HepG2 (cell line): ENCODE data around the gene CHPF. TPM values are rescaled to one million over a fixed set of nuclear protein-coding genes. Genes with fewer than 3 reads are reported as not detected.
A peak's percentile ranks its signal among the peaks of the same experiment; 100 is the strongest.

Experiments
- ATAC-seq: fragments of 200-7000 bp; cut with Tn5 transposase; 3 replicates; pipeline ENCODE4 v1.9.1; 2020; ENCODE audit warnings: mild to moderate bottlenecking, moderate library complexity
- BruUV-seq: library from RNA; stranded (reverse); fragments of 400-500 nt; replicated peaks from 2 replicates; lab custom pipeline; 2021; lab: Mats Ljungman, UMichigan
- CTCF ChIA-PET: fragments of 300-600 bp; formaldehyde crosslinking; extraction: SDS; loops from one replicate; lab custom pipeline; 2021; ENCODE audit warnings: low total read pairs, inconsistent platforms, low intra/inter-chr PET ratio; lab: Yijun Ruan, JAX
- POLR2A ChIA-PET: fragments of 350-600 bp; sonication (Branson Sonifier 250); formaldehyde crosslinking; loops from one replicate; lab custom pipeline; 2020; ENCODE audit warnings: antibody characterized with exemption, inconsistent platforms; lab: Yijun Ruan, JAX
- DNase-seq: peaks from one replicate; pipeline ENCODE4 v3.0.0-alpha.2; 2015; ENCODE audit warnings: low spot score
- FAIRE-seq: peaks from 3 replicates; lab custom pipeline; 2011; peaks lifted over from hg19 to GRCh38; lab: Jason Lieb, UNC
- H2AFZ ChIP-seq: one replicate; pipeline ENCODE4 v1.6.1; 2011; ENCODE audit warnings: low read length, inconsistent platforms
- H3K27ac ChIP-seq: fragments of 300-600 bp; 3 replicates; pipeline ENCODE4 v1.8.0; 2011; ENCODE audit warnings: mixed run types, mild to moderate bottlenecking, mixed read lengths, low read length, inconsistent platforms; ENCODE audit not compliant: insufficient read depth; ENCODE audit errors: extremely low read length
- H3K27me3 ChIP-seq, 2 experiments: fragments of 200-600 bp in 1 of 2; 2 replicates in 1 of 2; 3 replicates in 1 of 2; pipeline versions ENCODE4 v1.6.0 to v1.8.0; 2011; ENCODE audit warnings: low read length in 2 of 2, mild to moderate bottlenecking in 2 of 2, moderate library complexity in 2 of 2, inconsistent platforms in 1 of 2; ENCODE audit not compliant: insufficient read depth in 2 of 2, control insufficient read depth in 1 of 2
- H3K36me3 ChIP-seq, 2 experiments: fragments of 200-600 bp in 1 of 2; replicated peaks in 1 of 2; 2 replicates in 1 of 2; 3 replicates in 1 of 2; pipeline versions ENCODE4 v1.5.1 to v1.8.0; 2011; ENCODE audit warnings: low read length in 2 of 2, inconsistent platforms in 1 of 2; ENCODE audit not compliant: insufficient read depth in 2 of 2, control insufficient read depth in 1 of 2
- H3K4me1 ChIP-seq: 2 replicates; pipeline ENCODE4 v1.5.1; 2012; ENCODE audit warnings: low read length, inconsistent platforms; ENCODE audit not compliant: insufficient read depth
- H3K4me2 ChIP-seq: 2 replicates; pipeline ENCODE4 v1.6.0; 2011; ENCODE audit warnings: low read depth, low read length, inconsistent platforms
- H3K4me3 ChIP-seq, 3 experiments: fragments of 200-600 bp in 1 of 3; sonication (generic), shearing (Covaris generic) in 1 of 3; replicated peaks in 1 of 3; 2 replicates each; pipeline ENCODE4 v1.5.1; 2011 to 2016; ENCODE audit warnings: low read length in 3 of 3, inconsistent platforms in 2 of 3, low read depth in 2 of 3, mild to moderate bottlenecking in 2 of 3, control low read depth in 1 of 3, mixed read lengths in 1 of 3; ENCODE audit not compliant: insufficient read depth in 1 of 3
- H3K79me2 ChIP-seq: one replicate; pipeline ENCODE4 v1.6.1; 2011; ENCODE audit warnings: low read length, inconsistent platforms; ENCODE audit not compliant: insufficient read depth
- H3K9ac ChIP-seq: 2 replicates; pipeline ENCODE4 v1.6.0; 2011; ENCODE audit warnings: mild to moderate bottlenecking, low read depth, low read length, inconsistent platforms; ENCODE audit not compliant: insufficient read depth
- H3K9me3 ChIP-seq: 2 replicates; pipeline ENCODE4 v1.5.1; 2012; ENCODE audit warnings: mild to moderate bottlenecking, low read length
- H4K20me1 ChIP-seq: 2 replicates; pipeline ENCODE4 v1.6.0; 2011; ENCODE audit warnings: inconsistent platforms, mild to moderate bottlenecking, low read length, moderate library complexity; ENCODE audit not compliant: insufficient read depth
- NRL ChIP-seq: sonication (generic); formaldehyde crosslinking; IDR thresholded peaks from 2 replicates; pipeline ENCODE4 v1.5.0; 2020; ENCODE audit warnings: missing genetic modification reagents, mild to moderate bottlenecking, moderate library complexity, borderline replicate concordance
- RBFOX2 ChIP-seq: fragments of 200-400 bp; formaldehyde crosslinking; IDR thresholded peaks from 2 replicates; pipeline ENCODE4 v1.6.1; 2017; ENCODE audit warnings: low read depth, mild to moderate bottlenecking, low read length
- ZNF747 ChIP-seq: sonication (generic); formaldehyde crosslinking; IDR thresholded peaks from 2 replicates; pipeline ENCODE4 v1.8.1; 2023; ENCODE audit warnings: missing genetic modification reagents, mild to moderate bottlenecking, borderline replicate concordance
- WGBS: methylation state at CpG from one replicate; pipeline ENCODE4 v1.1.6; 2017; ENCODE audit warnings: low lambda C conversion rate; 5-methylcytosine and 5-hydroxymethylcytosine counted together
- in situ Hi-C: cut with HindIII; loops from 2 replicates; pipeline ENCODE4 v1.10.0; 2017; ENCODE audit warnings: low pct_unique_long_range_greater_than_20kb; ENCODE audit not compliant: extremely low pct_ligation_motif_present
- intact Hi-C: fragments of 100-400 bp; cut with micrococcal nuclease; formaldehyde crosslinking; loops from one replicate; pipeline ENCODE4 v1.10.0; 2022; ENCODE audit not compliant: unreplicated experiment
- polyA plus RNA-seq, 8 experiments: library from polyadenylated mRNA; depleted of rRNA in 3 of 8; stranded (reverse) in 7 of 8; unstranded in 1 of 8; fragments of >200 nt; fragmentation: Illumina TruSeq in 4 of 8; extraction: Trizol in 4 of 8; gene quantifications; 2 replicates each; pipeline versions ENCODE4 v1.2.1 to v1.2.3, GENCODE V29; 2011 to 2016; ENCODE audit warnings: low read depth in 4 of 8, missing spikeins in 1 of 8, mixed read lengths in 1 of 8; ENCODE audit not compliant: insufficient read depth in 1 of 8
- total RNA-seq, 5 experiments: library from RNA; depleted of rRNA; stranded (reverse); fragments of >200 nt; fragmentation: Illumina TruSeq; extraction: Trizol; gene quantifications; 2 replicates each; pipeline ENCODE4 v1.2.3, GENCODE V29; 2016; ENCODE audit warnings: low read depth in 1 of 5
- TF ChIP-seq, protein P1 (sequence below): sonication (generic); formaldehyde crosslinking; IDR thresholded peaks from 2 replicates; pipeline ENCODE4 v1.5.1; 2020; ENCODE audit warnings: mild to moderate bottlenecking, missing genetic modification reagents, moderate library complexity

Gene CHPF
- total and polyA plus RNA-seq, 2 of the 13 experiments (the other 11 are each of a cell fraction or from before 2014, with no cell fraction given), result 79.6 to 111 TPM

DNA sequence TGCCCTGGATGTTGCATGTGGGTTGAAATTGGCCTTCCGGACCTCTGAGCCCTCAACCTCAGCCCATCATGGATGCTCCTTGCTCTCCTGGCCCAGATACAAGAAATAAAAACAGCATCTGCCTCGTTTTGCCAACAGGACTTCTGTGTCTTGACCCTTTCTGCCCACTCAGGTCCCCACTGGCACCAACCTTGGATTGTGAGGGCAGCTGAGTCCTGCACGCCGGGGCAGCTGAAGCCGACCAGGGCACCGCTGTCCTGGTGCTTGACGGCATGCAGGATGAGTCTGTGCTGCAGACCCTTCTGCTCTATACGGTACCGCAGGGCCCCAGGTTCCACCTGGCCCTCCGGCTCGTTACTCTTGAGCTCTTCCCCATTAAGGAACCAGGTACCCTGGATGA, 23.0 kb upstream of the CHPF start:
- in situ Hi-C loops (no loop called here), intact Hi-C loops (no loop called here)
- peaks cover 46% of the 10 kb centered on the region for H3K4me1 ChIP-seq
- 95% methylated on average over 11 of the region's 11 CpGs for WGBS
- H3K4me2 ChIP-seq, result no peak overlapping the region
- TF ChIP-seq, protein P1, sequence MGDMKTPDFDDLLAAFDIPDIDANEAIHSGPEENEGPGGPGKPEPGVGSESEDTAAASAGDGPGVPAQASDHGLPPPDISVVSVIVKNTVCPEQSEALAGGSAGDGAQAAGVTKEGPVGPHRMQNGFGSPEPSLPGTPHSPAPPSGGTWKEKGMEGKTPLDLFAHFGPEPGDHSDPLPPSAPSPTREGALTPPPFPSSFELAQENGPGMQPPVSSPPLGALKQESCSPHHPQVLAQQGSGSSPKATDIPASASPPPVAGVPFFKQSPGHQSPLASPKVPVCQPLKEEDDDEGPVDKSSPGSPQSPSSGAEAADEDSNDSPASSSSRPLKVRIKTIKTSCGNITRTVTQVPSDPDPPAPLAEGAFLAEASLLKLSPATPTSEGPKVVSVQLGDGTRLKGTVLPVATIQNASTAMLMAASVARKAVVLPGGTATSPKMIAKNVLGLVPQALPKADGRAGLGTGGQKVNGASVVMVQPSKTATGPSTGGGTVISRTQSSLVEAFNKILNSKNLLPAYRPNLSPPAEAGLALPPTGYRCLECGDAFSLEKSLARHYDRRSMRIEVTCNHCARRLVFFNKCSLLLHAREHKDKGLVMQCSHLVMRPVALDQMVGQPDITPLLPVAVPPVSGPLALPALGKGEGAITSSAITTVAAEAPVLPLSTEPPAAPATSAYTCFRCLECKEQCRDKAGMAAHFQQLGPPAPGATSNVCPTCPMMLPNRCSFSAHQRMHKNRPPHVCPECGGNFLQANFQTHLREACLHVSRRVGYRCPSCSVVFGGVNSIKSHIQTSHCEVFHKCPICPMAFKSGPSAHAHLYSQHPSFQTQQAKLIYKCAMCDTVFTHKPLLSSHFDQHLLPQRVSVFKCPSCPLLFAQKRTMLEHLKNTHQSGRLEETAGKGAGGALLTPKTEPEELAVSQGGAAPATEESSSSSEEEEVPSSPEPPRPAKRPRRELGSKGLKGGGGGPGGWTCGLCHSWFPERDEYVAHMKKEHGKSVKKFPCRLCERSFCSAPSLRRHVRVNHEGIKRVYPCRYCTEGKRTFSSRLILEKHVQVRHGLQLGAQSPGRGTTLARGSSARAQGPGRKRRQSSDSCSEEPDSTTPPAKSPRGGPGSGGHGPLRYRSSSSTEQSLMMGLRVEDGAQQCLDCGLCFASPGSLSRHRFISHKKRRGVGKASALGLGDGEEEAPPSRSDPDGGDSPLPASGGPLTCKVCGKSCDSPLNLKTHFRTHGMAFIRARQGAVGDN (CRISPR knock-in tag), result peak; percentile 1; the same call in 1 of the 2 replicates
- TF ChIP-seq RBFOX2 (0 out of 2 replicates have a peak, but pooled peaks have one; percentile 17), ZNF747 (CRISPR knock-in tag) (no peak), NRL (CRISPR knock-in tag) (0 out of 2 replicates have a peak, but pooled peaks have one; percentile 19)
- no peak overlapping the region for H3K4me3 ChIP-seq
- no peaks in the 10 kb centered on the region for H3K9me3 ChIP-seq
- peaks cover 20 to 50% of the 10 kb centered on the region in 2 experiments for H3K36me3 ChIP-seq
- ChIA-PET CTCF (interaction anchor here (1.3 kb wide), 1 partner anchor 25 kb away, joined by 4 read pairs; no protein-coding TSS in a partner anchor), POLR2A (interaction anchor here (1.0 to 2.6 kb wide), 5 partner anchors 10 to 31 kb away, joined by 3 to 20 read pairs (median 4); partner anchors contain the start of genes CHPF, STK11IP and TMEM198)
- no peak overlapping the region for H3K27ac ChIP-seq
- DNase-seq (no peak), FAIRE-seq (no peak), ATAC-seq (no peak)
- H3K9ac ChIP-seq, result no peak overlapping the region
- H4K20me1 ChIP-seq, result no peaks in the 10 kb centered on the region
- no peaks in the 10 kb centered on the region for H3K27me3 ChIP-seq
- BruUV-seq, result no TSS peak
- peaks cover 21% of the 10 kb centered on the region for H3K79me2 ChIP-seq
- H2AFZ ChIP-seq, result no peak overlapping the region
